Measurements from ENCODE around the gene RPP21.

DNA sequence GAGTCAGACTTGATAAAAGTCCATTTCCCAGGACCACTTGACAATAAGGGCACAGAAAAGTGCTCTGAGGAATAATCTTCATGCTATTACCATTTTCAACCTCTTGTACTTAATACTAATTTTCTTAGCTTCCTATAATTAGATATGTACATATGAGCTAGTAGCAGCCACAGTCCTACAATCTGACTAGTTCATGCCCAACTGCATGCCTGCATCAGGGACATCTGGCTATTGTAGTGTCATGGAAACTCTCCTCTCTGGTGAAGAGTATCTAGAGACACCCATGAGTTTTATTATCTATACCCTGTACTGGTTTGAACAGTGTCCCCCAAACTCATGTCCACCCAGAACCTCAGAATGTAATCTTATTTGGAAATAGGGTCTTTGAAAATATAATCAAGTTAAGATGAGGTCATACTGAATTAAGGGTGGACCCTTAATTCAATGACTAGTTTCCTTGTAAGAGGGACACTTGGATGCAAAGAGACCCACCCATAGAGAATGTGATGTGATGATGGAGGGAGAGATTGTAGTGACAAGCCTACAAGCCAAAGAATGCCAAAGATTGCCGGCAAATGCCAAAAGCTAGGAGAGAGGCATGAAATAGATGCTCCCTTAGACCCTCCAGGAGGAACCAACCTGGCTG, 32.2 kb upstream of the RPP21 start:
- TF ChIP-seq, protein P1, sequence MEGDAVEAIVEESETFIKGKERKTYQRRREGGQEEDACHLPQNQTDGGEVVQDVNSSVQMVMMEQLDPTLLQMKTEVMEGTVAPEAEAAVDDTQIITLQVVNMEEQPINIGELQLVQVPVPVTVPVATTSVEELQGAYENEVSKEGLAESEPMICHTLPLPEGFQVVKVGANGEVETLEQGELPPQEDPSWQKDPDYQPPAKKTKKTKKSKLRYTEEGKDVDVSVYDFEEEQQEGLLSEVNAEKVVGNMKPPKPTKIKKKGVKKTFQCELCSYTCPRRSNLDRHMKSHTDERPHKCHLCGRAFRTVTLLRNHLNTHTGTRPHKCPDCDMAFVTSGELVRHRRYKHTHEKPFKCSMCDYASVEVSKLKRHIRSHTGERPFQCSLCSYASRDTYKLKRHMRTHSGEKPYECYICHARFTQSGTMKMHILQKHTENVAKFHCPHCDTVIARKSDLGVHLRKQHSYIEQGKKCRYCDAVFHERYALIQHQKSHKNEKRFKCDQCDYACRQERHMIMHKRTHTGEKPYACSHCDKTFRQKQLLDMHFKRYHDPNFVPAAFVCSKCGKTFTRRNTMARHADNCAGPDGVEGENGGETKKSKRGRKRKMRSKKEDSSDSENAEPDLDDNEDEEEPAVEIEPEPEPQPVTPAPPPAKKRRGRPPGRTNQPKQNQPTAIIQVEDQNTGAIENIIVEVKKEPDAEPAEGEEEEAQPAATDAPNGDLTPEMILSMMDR (IDR thresholded peaks at IDR 0.05) = no peak
- TF ChIP-seq POLR2AphosphoS5 (IDR thresholded peaks at IDR 0.05) (no peak), EP300 (IDR thresholded peaks at IDR 0.05) (no peak), POLR2A (IDR thresholded peaks at IDR 0.05) (no peak)
